ENCODE data around the gene AQP12B. TPM values are rescaled to one million over a fixed set of nuclear protein-coding genes. Genes with fewer than 3 reads are reported as not detected.
A peak's percentile ranks its signal among the peaks of the same experiment; 100 is the strongest.
"Not testable (repeated sequence)": the region's sequence is repeated elsewhere in the genome, so short reads cannot be mapped to it uniquely, and the experiment has no call there.

Gene AQP12B
- total RNA-seq, 1 donor from 2014 or later, result not detected

DNA sequence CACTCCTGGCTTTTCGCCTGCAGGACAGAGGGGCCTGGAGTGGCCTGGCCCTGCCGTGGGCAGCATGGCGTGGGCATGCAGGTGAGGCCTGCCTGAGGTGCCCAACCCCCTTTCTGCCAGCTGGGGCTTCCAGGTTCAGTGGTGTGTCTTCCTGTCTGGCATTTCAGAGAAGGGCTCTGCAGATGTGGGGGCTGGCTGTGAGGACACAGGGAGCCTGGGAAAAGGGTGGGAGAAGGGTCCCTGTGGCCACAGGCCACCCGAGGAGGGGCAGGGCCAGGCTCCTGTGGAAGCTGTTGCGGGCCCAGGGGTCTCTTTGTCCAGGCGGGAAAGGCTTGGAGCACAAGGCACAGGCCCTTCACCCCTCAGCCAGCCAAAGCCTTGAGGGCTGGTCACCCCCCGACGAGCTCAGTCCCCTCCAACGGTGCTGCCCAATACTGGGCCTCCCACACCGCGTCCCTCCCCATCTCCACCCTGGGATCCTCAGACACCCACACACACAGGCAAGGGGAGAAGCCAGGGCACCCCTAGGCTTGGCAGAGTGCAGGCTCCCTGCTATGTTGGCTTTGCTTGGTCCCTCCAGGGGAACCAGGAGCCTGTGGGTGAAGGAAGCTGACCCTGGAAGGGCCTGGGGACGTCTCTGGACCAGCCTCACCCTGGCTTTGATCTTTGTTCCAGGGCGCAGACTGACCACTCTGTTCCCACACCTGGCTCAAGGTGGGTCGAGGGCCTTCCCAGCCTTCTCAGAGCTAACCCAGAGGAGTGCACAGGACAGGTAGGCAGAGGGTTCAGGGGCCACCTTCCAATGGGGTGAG, 5.3 kb upstream of the AQP12B start:
- H3K27me3 ChIP-seq (ENCODE audit: control insufficient read depth, insufficient read depth, low read length), result no peaks in the 10 kb centered on the region
- FAIRE-seq (no peak), DNase-seq (ENCODE audit: low read depth) (no peak)
- no peak overlapping the region for H3K4me3 ChIP-seq (ENCODE audit: low read depth, low read length)
- TF ChIP-seq, protein P1, sequence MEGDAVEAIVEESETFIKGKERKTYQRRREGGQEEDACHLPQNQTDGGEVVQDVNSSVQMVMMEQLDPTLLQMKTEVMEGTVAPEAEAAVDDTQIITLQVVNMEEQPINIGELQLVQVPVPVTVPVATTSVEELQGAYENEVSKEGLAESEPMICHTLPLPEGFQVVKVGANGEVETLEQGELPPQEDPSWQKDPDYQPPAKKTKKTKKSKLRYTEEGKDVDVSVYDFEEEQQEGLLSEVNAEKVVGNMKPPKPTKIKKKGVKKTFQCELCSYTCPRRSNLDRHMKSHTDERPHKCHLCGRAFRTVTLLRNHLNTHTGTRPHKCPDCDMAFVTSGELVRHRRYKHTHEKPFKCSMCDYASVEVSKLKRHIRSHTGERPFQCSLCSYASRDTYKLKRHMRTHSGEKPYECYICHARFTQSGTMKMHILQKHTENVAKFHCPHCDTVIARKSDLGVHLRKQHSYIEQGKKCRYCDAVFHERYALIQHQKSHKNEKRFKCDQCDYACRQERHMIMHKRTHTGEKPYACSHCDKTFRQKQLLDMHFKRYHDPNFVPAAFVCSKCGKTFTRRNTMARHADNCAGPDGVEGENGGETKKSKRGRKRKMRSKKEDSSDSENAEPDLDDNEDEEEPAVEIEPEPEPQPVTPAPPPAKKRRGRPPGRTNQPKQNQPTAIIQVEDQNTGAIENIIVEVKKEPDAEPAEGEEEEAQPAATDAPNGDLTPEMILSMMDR (IDR thresholded peaks at IDR 0.05; ENCODE audit: insufficient read depth, low read length, severe bottlenecking), result no peak
- no peaks in the 10 kb centered on the region for H3K36me3 ChIP-seq (ENCODE audit: control insufficient read depth, insufficient read depth, low read length)

DNA sequence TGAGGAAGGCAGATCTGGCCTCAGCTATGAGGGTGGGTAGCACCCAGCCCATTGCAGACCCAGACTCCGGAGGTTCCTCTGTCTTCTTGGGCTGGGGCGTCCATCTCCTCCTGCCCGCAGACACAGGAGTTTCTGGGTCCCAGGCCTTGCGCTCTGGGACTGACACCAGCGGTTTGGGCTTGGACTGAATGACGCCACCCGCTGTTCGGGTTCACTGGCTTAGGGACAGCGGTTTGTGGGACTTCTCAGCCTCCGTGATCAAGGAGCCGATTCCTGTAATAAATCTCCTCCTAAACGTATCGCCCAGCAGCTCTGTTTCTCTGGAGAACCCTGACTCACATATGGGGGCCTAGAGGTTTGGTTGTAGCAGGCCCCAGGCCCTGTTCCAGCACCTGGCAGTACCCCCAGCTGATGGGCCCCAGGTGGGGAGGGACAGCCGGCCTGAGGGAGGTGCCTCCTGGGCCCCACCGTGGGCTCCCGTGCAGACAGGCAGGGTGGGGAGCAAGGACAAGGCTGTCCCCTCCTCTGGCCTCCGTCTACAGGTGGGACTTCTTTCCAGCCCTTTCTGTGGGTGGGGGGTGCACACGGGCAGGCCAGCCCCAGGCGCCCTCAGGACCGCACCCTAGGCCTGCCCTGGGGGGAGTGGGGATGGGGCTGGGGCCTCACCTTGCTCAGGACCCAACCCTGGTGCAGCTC, 4.5 kb upstream of the AQP12B start:
- Histone ChIP-seq H3K36me3 (ENCODE audit: control insufficient read depth, insufficient read depth, low read length) (no peaks in the 10 kb centered on the region), H3K4me3 (ENCODE audit: low read depth, low read length) (no peak overlapping the region), H3K27me3 (ENCODE audit: control insufficient read depth, insufficient read depth, low read length) (no peaks in the 10 kb centered on the region)
- DNase-seq (ENCODE audit: low read depth) (no peak), FAIRE-seq (no peak)
- TF ChIP-seq, protein P1 (IDR thresholded peaks at IDR 0.05; ENCODE audit: insufficient read depth, low read length, severe bottlenecking), result no peak

DNA sequence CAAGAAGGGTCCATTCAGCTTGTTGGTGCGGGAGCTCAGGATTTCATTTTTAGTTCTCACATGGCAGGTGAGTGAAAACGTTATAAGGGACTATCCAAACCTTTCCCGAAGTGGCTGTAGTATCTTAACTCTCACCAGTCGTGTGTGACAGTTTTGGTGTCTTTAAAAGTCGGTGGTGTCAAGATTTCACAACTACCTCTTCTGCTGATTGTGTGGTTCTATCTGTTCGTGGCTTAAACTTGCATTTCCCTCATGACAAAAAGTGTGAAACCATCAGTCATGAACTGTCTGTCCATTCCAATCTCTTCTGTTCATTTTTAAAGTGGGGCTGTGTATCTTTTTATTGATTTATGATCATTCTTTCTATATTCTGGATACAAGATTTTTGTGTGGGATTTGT, 3.8 kb upstream of the AQP12B start:
- FAIRE-seq, result no peak
- TF ChIP-seq, protein P1 (IDR thresholded peaks at IDR 0.05; ENCODE audit: insufficient read depth, low read length, severe bottlenecking), result no peak
- no peak overlapping the region for H3K4me3 ChIP-seq (ENCODE audit: low read depth, low read length)
- no peak for DNase-seq (ENCODE audit: low read depth)
- no peaks in the 10 kb centered on the region for H3K36me3 ChIP-seq (ENCODE audit: control insufficient read depth, insufficient read depth, low read length)
- H3K27me3 ChIP-seq (ENCODE audit: control insufficient read depth, insufficient read depth, low read length), result no peaks in the 10 kb centered on the region

DNA sequence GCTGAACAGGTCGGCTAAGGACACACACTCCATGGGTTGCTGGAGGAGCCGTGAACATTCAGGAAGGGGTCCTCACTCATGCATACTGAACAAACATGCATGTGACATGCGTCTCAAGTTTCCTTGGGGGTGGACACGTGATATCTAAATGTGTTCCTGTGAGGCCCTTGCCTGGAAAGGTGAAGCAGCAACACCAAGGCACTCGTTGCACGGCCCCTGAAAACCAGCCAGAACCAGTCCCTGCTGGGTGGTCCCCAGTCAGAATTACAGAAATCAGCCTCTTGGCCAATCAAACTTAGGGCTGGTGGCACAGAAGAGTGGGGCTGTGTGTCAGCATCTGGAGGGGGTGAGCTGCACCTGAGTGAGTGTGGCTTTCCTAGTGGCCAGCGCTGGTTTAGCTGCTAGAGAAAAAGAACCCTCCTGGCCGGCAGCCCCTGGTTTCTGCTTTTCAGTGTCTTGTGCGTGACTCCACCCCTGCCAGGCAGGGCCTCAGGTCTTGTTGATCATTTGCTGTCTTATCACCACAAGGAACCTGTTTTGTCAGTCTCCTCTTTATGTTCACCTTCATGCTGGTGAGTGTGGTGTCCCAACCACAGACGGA, 3.2 kb upstream of the AQP12B start:
- Histone ChIP-seq H3K36me3 (ENCODE audit: control insufficient read depth, insufficient read depth, low read length) (no peaks in the 10 kb centered on the region), H3K4me3 (ENCODE audit: low read depth, low read length) (no peak overlapping the region), H3K27me3 (ENCODE audit: control insufficient read depth, insufficient read depth, low read length) (no peaks in the 10 kb centered on the region)
- FAIRE-seq, result no peak
- DNase-seq (ENCODE audit: low read depth), result peak; percentile 6
- TF ChIP-seq, protein P1 (IDR thresholded peaks at IDR 0.05; ENCODE audit: insufficient read depth, low read length, severe bottlenecking), result no peak

DNA sequence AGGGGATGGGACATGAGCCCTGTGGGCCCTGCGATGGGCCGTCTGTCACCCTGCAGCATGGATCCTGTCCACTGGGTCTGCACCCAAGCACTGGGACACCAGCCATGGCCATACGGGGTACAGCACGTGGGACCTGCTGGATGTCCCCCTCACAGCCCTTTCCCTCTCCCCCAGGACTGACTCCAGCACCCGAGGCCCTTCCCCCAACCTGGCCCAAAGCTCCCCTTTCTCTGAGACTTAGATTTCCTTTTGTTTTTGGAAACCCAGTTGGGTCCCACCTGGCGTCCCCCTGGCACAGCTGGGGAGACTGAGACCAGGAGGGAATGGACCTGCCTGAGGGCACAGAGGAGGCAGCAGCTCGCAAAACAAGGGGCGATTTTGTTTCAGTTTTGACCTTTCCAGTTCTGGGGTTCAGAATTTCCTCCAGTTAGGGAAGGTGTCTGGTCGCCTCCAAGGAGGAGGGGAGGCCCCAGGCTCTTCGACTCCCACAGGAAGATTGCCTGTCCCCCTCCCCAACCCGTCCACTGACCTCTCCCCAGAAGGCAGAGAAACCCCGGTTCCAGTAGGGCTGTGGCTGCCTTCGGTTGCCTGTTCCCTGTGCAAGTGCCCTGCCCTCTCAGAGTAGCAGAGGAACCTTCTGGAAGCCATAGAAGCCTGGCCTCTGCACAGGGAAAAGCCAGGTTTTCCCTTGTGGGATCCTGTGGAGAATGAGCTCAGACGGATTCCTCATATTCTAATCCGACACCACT, 1.5 kb upstream of the AQP12B start:
- not testable (repeated sequence) for H3K4me3 ChIP-seq (ENCODE audit: low read depth, low read length); DNase-seq (ENCODE audit: low read depth); H3K36me3 ChIP-seq (ENCODE audit: control insufficient read depth, insufficient read depth, low read length); H3K27me3 ChIP-seq (ENCODE audit: control insufficient read depth, insufficient read depth, low read length); FAIRE-seq

DNA sequence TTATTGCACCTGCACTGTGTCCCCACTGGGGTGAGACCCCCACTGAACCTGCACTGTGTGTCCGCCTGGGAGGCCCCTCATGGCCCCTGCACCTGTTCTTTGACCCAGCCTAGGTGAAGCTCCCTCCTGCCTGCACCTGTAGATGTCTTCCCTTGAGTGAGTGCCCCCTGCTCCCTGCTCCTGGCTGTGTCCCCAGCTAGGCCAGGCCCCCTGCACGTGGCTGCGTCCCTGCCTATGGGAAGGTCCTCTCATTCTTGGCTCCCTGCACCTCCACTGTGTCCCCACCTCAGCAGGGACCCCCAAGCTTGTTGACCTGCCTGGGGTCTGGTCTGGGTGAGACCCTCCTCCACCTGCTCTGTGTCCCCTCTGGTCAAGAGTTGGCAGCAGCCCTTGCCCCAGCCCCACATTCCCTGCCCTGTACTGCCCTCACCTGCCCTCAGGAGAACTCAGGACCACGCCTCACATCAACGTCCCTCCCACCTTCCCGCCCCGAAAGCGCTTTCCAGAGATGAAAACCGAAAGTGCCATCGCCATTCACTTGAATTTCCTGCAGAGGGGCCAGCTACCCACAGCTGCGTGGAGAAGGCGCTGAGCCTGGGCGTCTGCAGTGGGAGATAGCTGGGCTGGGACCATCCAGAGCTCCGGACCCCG, 769 bp upstream of the AQP12B start:
- not testable (repeated sequence) for H3K27me3 ChIP-seq (ENCODE audit: control insufficient read depth, insufficient read depth, low read length); H3K36me3 ChIP-seq (ENCODE audit: control insufficient read depth, insufficient read depth, low read length); H3K4me3 ChIP-seq (ENCODE audit: low read depth, low read length); DNase-seq (ENCODE audit: low read depth); FAIRE-seq

DNA sequence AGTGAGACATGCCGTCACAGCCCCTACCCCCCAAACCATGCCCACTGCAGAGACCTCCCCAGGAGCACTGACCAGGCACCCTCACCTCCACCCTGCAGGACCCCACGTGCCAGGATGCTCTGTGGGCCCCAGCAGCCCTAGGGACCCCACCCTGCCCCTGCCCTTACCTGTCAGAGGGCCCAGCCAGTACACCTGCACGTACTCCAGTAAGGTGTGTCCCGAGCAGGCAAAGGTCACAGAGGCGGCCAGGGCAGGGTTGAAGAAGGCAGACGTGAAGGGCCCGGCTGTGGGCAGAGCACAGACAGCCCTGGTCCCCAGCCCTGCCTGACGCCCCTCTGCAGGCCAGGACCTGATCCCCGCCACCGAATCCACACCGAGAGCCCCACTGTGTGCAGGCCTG, 2.5 kb downstream of the AQP12B start:
- not testable (repeated sequence) for FAIRE-seq; H3K36me3 ChIP-seq (ENCODE audit: control insufficient read depth, insufficient read depth, low read length); DNase-seq (ENCODE audit: low read depth); H3K4me3 ChIP-seq (ENCODE audit: low read depth, low read length); H3K27me3 ChIP-seq (ENCODE audit: control insufficient read depth, insufficient read depth, low read length)

DNA sequence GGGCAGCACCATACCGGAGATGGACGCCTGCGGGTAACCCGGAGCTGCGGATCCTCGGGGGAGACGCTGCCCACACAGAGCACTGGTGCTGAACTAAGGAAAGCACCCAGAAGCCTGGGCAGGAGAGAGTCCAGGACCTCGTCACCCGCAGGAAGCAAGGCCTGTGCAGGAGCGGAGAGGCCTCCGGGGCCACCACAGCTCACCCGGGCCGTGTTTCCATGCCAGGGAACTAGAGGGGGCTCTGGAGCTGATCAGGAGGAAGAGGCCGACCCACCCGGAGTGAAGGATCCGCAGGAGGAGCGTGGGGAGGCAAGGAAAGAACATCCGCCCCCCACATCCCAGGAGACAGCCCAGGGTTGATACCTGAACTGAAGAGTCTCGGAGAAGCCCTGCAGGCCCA, 3.8 kb downstream of the AQP12B start:
- FAIRE-seq; DNase-seq (ENCODE audit: low read depth); H3K4me3 ChIP-seq (ENCODE audit: low read depth, low read length); H3K27me3 ChIP-seq (ENCODE audit: control insufficient read depth, insufficient read depth, low read length); H3K36me3 ChIP-seq (ENCODE audit: control insufficient read depth, insufficient read depth, low read length): not testable (repeated sequence)

DNA sequence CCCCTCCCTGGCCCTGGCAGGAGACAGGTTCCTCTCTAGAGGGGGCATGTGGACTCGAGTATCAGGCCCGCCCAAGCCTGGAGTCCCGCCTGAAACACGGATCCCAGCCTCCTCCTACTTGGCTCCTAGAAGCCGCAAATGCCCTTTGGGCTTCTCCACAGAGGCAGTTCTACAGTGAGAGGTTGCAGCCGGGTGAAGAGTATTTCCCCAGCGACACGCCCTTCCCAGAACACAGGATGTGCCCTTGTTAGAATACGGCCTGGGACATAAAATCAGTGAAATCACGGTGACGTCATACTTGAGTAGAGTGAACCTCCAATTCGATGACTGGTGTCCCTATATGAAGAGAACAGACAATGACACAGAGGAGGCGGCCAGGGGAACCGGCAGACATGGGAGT, 4.6 kb downstream of the AQP12B start:
- not testable (repeated sequence) for H3K4me3 ChIP-seq (ENCODE audit: low read depth, low read length); H3K27me3 ChIP-seq (ENCODE audit: control insufficient read depth, insufficient read depth, low read length); H3K36me3 ChIP-seq (ENCODE audit: control insufficient read depth, insufficient read depth, low read length); DNase-seq (ENCODE audit: low read depth)
- FAIRE-seq, result peak; percentile 88

Measured in bronchial epithelial cell (primary cell).